HT1080 (cell line): ENCODE data around the gene TRIOBP. TPM values are rescaled to one million over a fixed set of nuclear protein-coding genes. Genes with fewer than 3 reads are reported as not detected.
A peak's percentile ranks its signal among the peaks of the same experiment; 100 is the strongest.

Source experiments
- DNase-seq: peaks from one replicate; pipeline ENCODE4 v3.0.0-alpha.2; 2015; ENCODE audit warnings: low read depth
- total RNA-seq: library from RNA; depleted of rRNA; stranded (reverse); fragments of >200 nt; shearing (Covaris generic); gene quantifications from 2 replicates; pipeline ENCODE4 v1.2.3, GENCODE V29; 2014

TRIOBP gene
- total RNA-seq, 1 experiment from 2014 or later, result 33.3 TPM

DNA sequence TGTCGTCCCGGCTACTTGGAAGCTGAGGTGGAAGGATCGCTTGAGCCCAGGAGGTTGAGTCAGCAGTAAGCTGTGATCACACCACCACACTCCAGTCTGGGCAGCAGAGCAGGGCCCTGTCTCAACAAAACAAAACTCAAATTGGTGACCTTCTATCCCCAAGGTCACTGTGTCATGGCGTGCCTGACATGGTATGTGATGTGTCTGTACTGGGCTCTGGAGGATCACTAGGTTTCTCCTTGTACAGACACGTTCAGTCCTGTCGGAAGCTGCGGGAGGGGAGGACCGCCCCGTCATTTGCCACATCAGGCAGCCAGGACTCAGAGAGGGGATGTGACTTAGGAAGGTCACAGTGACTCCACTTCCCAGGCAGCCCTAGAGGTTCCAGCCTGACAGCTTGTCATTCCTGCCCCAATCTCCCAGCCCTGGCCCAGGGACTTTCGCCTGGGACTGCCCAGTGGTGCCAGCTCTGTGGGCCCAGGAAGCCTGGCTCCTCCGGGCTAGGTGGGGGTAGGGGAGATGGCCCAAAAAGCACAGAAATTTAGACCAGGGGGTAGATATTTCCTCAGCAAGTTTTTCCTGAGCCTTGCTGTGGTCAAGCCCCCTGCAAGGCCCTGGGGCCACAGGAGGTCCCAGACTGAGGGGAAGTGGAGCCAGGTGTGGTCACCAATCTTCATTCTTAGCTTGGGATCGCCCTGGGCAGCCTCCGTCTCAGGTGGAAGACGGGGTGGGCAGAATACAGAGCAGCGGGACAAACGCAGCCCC is 53.2 kb downstream of the TRIOBP start:
- no peak for DNase-seq

GRCh38 chr22:37750596-37751162 is 53.8 kb downstream of the TRIOBP start:
- no peak for DNase-seq

- no peak for DNase-seq
These were observed 54.8 kb downstream of the TRIOBP start for GRCh38 chr22:37751449-37752188.

- peak; percentile 97 for DNase-seq
These were observed 55.6 kb downstream of the TRIOBP start for GRCh38 chr22:37752189-37753087.

DNA sequence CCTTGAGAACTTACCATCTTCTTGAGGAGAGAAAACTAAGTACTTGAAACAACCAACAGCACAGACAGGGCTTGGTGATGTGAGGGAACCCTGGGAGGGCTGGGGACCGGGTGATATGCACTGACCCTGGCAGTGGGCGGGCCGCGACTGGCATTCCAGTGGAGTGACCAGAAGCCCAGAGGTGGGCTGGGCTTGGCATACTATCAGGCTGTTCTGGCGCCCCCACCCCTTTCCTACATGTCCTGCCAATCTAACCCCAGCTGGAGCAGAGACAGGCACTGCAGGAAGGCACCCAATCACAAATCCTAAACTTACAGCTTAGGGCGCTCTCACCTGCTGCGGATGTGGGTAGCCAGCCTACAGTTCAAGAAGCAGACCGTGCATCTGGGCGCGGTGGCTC is 56.9 kb downstream of the TRIOBP start:
- DNase-seq, result no peak

DNA sequence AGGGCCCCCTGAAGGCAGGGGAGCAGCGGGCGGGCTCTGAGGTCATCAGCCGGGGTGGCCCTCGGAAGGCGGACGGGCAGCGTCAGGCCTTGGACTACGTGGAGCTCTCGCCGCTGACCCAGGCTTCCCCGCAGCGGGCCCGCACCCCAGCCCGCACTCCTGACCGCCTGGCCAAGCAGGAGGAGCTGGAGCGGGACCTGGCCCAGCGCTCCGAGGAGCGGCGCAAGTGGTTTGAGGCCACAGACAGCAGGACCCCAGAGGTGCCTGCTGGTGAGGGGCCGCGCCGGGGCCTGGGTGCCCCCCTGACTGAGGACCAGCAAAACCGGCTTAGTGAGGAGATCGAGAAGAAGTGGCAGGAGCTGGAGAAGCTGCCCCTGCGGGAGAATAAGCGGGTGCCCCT is 60.8 kb downstream of the TRIOBP start:
- no peak for DNase-seq

DNA sequence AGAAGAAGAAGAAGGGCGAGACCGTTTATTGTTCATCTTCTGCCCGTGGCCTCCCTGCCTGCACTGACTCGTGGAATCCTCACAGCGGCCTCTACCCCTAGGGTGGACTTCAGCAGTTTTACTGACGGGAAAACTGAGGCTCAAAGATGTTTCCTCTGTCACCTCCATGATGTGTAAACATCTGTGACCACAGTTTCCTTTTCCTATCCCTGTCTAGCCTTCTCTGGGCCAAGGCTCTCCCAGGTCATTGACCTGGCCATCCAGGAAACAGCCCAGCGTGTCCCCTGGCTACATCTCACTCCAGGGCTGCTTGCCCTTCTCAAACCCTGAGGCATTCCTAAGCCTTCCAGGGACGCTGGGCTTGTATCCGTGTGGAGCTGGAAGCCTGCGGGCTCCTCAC is 61.8 kb downstream of the TRIOBP start:
- no peak for DNase-seq

DNA sequence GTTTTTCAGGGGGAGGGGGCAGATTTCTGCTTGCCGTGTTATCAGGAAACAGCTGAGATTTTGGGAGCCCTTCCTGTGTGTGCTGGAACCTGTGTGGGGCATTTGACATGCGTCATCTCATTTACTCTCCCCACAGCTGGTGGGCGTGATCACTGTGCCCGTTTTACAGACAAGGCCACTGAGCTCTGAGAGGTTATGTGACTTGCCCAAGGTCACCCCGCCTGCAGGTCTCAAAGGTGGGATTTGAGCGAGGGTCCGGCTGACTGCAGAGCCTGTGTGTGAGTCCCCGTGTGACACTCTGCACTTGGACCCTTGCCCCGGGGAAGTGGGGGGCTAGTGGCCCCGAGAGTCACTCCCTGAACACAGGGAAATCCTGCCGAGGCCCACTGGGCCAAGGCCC is 62.4 kb downstream of the TRIOBP start:
- no peak for DNase-seq

GRCh38 chr22:37760152-37760551 is 63.3 kb downstream of the TRIOBP start:
- DNase-seq, result no peak

DNA sequence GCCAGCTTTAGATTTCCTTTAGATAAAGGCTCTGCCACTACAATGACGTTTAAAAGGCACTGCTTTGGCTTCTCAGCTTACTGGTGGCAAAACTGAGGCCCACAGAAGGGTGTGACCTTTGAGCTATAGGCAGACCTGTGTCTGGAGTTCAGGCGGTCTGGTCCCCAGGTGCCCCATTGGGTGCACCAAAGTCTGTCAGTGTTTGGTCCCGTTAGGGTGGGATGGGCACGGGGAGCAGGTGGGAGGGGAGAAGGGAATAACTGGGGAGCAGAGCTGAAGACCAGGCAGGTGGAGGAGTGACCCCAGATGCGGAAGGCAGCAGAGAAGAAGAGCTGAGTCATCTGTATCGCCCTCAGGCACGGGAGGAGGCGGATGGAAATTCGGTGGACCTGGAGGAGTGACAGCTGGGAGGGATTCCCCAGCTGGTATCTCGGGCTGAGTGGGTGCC is 65.6 kb downstream of the TRIOBP start:
- no peak for DNase-seq

GRCh38 chr22:37763012-37763411 is 66.2 kb downstream of the TRIOBP start:
- no peak for DNase-seq

GRCh38 chr22:37763652-37764051 is 66.8 kb downstream of the TRIOBP start:
- no peak for DNase-seq

GRCh38 chr22:37764622-37765021 is 67.8 kb downstream of the TRIOBP start:
- DNase-seq, result no peak

DNA sequence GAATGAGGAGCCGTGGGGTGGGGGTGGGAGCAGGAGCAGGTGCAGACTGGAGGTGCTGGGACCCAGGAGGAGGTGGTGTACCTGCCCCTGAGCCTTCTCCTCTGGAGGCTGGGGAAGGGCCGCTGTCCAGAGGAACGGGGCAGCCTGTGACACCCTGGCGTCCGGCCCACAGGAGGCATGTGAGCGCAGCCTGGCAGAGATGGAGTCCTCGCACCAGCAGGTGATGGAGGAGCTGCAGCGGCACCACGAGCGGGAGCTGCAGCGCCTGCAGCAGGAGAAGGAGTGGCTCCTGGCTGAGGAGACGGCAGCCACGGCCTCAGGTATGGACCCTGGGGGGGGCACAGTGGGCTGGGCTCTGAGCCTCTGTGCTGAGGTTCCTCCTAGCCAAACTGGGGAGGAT is 68.7 kb downstream of the TRIOBP start:
- DNase-seq, result no peak

DNA sequence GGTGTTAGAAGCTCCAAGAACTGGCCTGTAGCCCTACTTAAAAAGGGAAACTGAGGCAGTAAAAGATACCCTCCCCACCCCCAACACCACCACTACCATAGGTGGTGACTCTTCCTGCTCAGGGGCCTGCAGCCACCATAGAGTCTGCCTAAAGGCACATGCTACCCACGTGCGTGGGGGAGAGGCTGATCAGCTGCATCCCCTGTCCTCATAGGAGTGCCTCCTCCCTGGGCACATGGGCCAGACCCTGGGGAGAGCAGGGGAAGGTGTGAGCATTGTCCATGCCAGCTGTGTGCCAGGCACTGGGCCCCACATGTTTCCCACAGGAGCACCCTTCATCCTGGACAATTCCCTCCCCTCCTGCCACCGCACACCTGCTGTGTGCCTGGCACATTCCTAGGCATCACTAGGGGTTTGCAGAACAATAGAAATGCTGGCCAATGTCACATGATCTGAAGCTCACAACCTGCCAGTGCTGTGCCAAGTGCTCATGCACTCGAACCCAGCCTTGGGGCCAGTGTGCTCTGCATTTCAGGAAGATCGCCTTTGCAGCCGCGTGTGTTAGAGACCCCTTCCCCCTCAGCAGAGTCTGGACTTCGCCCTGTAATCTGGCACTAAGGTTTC is 69.2 kb downstream of the TRIOBP start:
- DNase-seq, result no peak

- no peak for DNase-seq
These were observed 71.4 kb downstream of the TRIOBP start for GRCh38 chr22:37768273-37768672.

DNA sequence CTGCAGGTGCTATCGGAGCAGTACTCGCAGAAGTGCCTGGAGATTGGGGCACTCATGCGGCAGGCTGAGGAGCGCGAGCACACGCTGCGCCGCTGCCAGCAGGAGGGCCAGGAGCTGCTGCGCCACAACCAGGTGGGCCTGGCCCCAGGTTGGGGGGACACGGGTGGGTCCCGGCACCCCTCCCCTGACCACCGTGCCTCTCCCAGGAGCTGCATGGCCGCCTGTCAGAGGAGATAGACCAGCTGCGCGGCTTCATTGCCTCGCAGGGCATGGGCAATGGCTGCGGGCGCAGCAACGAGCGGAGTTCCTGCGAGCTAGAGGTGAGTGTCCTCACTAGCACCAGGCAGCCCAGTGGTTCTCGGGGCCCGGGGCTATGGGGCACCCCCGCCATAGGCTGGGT is 72.2 kb downstream of the TRIOBP start:
- no peak for DNase-seq

DNA sequence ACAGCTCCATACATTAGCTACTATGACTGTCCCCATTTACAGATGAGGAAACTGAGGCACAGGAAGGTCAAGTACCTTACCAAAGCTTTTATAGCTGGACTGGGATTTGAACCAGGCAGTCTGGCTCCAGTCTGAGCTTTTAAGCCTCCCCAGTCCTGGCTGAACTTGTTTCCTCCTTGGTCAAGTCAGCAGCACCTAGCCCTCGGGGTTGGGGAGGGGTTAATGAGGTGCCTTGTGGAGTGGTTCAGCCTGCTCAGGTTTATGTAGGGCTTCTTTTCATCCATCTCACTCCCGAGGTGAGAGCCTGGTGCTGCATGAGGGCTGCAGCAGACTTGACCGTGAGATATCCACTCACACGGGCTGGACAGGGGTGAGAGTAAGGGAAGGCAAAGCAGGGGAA is 74.2 kb downstream of the TRIOBP start:
- DNase-seq, result no peak

DNA sequence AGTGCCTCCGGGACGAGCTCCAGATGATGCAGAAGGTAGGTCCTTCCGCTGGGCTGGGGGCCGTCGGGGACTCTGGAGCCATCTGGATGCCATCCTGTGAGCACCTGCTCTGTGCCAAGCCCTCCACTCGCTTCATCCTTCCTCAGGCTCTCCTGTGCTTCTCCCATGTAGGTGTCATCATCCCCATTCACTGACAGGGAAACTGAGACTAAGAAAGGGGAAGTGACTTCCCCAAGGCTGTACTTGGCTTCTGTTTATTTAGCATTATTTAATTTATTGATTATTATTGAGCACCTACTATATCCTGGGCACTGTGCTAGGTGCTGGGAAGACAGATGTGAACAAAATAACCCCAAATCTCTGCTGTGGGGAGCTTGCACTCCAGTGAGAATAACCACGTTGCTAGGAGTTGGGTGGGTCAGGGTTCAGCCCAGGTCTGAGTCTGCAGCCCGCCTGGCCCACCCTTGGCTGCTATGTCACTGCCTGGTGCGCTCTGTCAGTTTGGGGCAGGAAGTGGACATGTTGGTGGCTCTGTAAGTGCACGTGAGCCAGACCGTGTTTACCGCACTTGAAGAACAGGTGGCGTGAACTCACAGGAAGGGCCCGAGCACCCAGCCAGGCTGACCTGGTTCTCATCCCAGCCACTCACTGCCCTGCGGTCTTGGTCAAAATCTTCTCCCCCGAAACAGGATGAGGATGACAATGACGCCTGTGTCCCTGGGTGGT is 75.0 kb downstream of the TRIOBP start:
- DNase-seq, result no peak

DNA sequence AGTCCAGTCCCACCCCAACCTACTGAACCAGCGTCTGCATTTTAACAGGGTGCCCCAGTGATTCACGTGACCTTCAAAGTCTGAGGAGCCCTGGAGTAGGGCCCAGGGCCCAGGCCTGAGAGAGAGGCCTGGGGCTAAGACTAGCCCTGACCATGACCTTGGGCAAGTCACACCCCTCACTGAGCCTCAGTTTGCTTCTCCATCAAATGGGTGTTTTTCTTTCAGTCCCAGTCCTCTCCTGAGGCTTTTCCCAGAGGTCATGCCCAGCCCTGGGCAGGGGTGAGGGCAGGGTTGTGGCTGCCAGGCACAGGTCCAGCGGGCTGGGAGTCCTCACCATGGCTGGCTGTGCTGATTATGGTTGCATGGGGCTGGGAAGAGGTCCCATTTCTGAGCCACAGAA is 77.9 kb downstream of the TRIOBP start:
- no peak for DNase-seq
